GM21576 (cell line): ENCODE data around the gene HIGD1B.
"Not testable (repeated sequence)": the region's sequence is repeated elsewhere in the genome, so short reads cannot be mapped to it uniquely, and the experiment has no call there.

Experiments
- ATAC-seq: cut with Tn5 transposase; IDR thresholded peaks from one replicate; pipeline ENCODE4 v1.9.1; 2021; ENCODE audit warnings: mild to moderate bottlenecking, moderate library complexity; ENCODE audit not compliant: unreplicated experiment

The HIGD1B gene

GRCh38 chr17:44847586-44847985 is at the start of gene HIGD1B:
HIGD1B (plus strand) TSS chr17:44847883; CDS start chr17:44848153, 270 bp downstream.
- ATAC-seq, result no peak

GRCh38 chr17:44798356-44798755 is 49.3 kb upstream of the HIGD1B start:
- no peak for ATAC-seq

- no peak for ATAC-seq
Observed at GRCh38 chr17:44801880-44802279, 45.8 kb upstream of the HIGD1B start.

- ATAC-seq, result no peak
Observed at GRCh38 chr17:44804302-44805089, 43.2 kb upstream of the HIGD1B start.

GRCh38 chr17:44807093-44807816 is 40.4 kb upstream of the HIGD1B start:
- no peak for ATAC-seq

- no peak for ATAC-seq
Observed at GRCh38 chr17:44807817-44808155, 39.9 kb upstream of the HIGD1B start.

- no peak for ATAC-seq
Observed at GRCh38 chr17:44808156-44808555, 39.5 kb upstream of the HIGD1B start.

- ATAC-seq, result not testable (repeated sequence)
Observed at GRCh38 chr17:44808656-44809388, 38.9 kb upstream of the HIGD1B start.

GRCh38 chr17:44812263-44812662 is 35.4 kb upstream of the HIGD1B start:
- no peak for ATAC-seq

- ATAC-seq, result not testable (repeated sequence)
Observed at GRCh38 chr17:44818508-44818907, 29.2 kb upstream of the HIGD1B start.

GRCh38 chr17:44820631-44821212 is 27.0 kb upstream of the HIGD1B start:
- ATAC-seq, result no peak

GRCh38 chr17:44825236-44825635 is 22.4 kb upstream of the HIGD1B start:
- not testable (repeated sequence) for ATAC-seq

GRCh38 chr17:44826123-44826790 is 21.4 kb upstream of the HIGD1B start:
- ATAC-seq, result no peak

- ATAC-seq, result no peak
Observed at GRCh38 chr17:44827863-44828262, 19.8 kb upstream of the HIGD1B start.

- ATAC-seq, result no peak
Observed at GRCh38 chr17:44828919-44829522, 18.7 kb upstream of the HIGD1B start.

GRCh38 chr17:44829523-44830358 is 17.9 kb upstream of the HIGD1B start, which contains the start of gene GJC1:
GJC1 (minus strand) TSS chr17:44830287; CDS start chr17:44805817, 24,470 bp downstream.
- no peak for ATAC-seq

- ATAC-seq, result no peak
Observed at GRCh38 chr17:44830359-44831288, 17.1 kb upstream of the HIGD1B start.

GRCh38 chr17:44831371-44831770 is 16.3 kb upstream of the HIGD1B start:
- ATAC-seq, result no peak
